ENCODE results near the gene APPL1. TPM values are rescaled to one million over a fixed set of nuclear protein-coding genes. Genes with fewer than 3 reads are reported as not detected.

APPL1 gene
- total RNA-seq, 3 donors from 2014 or later, result 26.3 to 47.0 (median 33.9) TPM

DNA sequence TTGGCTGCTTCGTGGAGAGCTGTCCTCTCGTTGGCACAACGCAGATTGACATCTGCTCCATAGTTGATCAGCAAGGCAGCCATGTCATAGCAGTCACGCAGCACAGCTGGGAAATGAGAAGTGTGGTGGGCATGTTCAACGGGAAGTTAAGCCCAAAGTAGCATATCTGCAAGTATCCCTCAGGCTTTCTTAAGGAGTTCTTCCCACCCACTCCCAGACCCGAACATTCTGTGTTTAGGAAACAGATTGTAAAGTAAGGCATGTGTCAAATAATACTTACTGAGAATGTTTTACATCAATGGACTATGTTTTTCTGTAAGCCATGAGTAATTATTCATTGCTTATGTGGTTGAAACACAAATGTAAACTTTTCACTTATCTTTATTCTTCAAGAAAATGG, 55.8 kb downstream of the APPL1 start:
- intact Hi-C loops (cut with DNase I, micrococcal nuclease), result no loop called here
- no peak for DNase-seq
- H3K36me3 ChIP-seq (ENCODE audit: low read depth), result no peaks in the 10 kb centered on the region
- no peak overlapping the region for H3K4me3 ChIP-seq
- H3K4me1 ChIP-seq (ENCODE audit: low read depth), result no peaks in the 10 kb centered on the region
- ATAC-seq, result no peak
- TF ChIP-seq, protein P1, sequence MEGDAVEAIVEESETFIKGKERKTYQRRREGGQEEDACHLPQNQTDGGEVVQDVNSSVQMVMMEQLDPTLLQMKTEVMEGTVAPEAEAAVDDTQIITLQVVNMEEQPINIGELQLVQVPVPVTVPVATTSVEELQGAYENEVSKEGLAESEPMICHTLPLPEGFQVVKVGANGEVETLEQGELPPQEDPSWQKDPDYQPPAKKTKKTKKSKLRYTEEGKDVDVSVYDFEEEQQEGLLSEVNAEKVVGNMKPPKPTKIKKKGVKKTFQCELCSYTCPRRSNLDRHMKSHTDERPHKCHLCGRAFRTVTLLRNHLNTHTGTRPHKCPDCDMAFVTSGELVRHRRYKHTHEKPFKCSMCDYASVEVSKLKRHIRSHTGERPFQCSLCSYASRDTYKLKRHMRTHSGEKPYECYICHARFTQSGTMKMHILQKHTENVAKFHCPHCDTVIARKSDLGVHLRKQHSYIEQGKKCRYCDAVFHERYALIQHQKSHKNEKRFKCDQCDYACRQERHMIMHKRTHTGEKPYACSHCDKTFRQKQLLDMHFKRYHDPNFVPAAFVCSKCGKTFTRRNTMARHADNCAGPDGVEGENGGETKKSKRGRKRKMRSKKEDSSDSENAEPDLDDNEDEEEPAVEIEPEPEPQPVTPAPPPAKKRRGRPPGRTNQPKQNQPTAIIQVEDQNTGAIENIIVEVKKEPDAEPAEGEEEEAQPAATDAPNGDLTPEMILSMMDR (IDR thresholded peaks at IDR 0.05), result no peak
- H3K9me3 ChIP-seq, result peaks cover 5% of the 10 kb centered on the region

DNA sequence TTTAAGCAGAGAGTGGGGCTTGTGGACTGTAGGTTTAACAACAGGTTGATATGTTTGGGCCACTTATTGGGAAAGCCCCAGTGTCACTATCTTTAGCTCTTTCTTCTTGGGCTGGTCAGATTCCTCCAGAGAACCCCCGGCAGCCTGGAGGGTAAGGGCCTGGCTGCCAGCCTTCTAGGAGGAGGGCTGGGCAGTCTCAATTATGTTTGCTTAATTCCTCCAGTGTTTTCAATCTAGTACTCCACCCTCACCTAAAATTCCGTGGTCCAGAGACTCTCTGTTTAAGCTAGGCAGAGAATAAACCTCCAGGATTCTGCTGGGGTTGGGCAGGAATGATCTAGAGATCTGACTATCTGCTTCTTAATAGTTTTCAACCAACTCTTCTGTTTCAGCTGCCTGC, 59.7 kb downstream of the APPL1 start:
- TF ChIP-seq, protein P1 (IDR thresholded peaks at IDR 0.05), result no peak
- no peaks in the 10 kb centered on the region for H3K9me3 ChIP-seq
- H3K36me3 ChIP-seq (ENCODE audit: low read depth), result no peaks in the 10 kb centered on the region
- H3K4me1 ChIP-seq (ENCODE audit: low read depth), result no peaks in the 10 kb centered on the region
- intact Hi-C loops (cut with DNase I, micrococcal nuclease), result no loop called here
- DNase-seq, result no peak
- ATAC-seq, result no peak
- no peak overlapping the region for H3K4me3 ChIP-seq

DNA sequence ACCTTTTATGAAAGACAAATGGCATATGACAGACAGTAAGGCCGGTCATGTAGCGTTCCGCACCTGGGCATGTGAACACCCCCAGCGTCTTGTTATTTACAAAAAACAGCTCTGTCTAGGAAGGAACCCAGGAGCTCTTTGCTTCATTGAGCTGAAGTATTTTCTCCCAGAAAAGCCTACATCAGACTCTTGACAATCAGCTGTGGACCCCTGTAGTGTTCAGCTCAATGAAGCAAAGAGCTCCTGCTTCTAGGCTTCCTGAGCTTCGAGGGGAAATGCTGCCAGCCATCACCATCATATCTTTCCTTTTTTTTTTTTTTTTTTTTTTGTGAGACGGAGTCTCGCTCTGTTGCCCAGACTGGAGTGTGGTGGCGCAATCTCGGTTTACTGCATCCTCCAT, 60.9 kb downstream of the APPL1 start:
- ATAC-seq, result no peak
- Histone ChIP-seq H3K36me3 (ENCODE audit: low read depth) (no peaks in the 10 kb centered on the region), H3K4me1 (ENCODE audit: low read depth) (no peaks in the 10 kb centered on the region), H3K9me3 (no peaks in the 10 kb centered on the region), H3K4me3 (no peak overlapping the region)
- TF ChIP-seq, protein P1 (IDR thresholded peaks at IDR 0.05), result no peak
- intact Hi-C loops (cut with DNase I, micrococcal nuclease), result no loop called here
- DNase-seq, result no peak

DNA sequence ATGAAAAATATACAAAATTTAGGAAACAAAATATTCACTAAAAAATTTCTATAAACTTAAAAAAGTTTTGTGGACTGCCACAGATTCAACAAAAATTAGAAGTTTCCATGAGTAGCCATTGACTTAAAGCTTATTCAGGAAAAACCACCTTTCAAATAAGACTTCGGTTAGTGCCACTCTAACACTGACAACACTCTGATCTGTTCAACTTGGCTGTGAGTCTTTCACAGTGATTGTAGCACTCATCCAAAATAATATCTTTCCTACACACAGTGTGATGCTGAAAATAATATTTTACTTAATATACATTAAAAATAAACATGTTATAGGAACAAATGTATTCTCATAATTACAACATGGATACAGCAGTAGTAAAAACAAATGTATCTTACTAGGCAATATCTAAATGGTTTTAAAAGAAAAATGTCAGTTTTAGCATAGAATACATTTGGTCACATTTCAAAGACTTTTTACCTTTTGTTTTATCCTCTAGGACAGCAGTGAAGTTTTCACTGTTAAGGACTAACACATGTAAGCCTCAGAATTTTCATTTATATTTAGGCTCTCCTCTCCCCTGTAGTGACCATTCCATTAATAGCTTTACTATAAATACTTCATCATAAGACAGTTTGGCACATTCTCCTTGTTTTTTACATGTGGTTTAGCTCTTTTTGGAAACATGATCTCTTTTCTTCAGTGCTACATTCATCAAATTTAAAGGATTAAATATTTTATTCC, 64.8 kb downstream of the APPL1 start, which contains the start of gene ASB14:
Gene ASB14 (minus strand): TSS at position 527 of the 738 bp plus-strand sequence. CDS start 652 bp downstream, outside the sequence.
- intact Hi-C loops (cut with DNase I, micrococcal nuclease), result no loop called here
- Histone ChIP-seq H3K36me3 (ENCODE audit: low read depth) (no peaks in the 10 kb centered on the region), H3K4me3 (no peak within 1 kb of the TSS), H3K9me3 (no peaks in the 10 kb centered on the region), H3K4me1 (ENCODE audit: low read depth) (no peaks in the 10 kb centered on the region)
- TF ChIP-seq, protein P1 (IDR thresholded peaks at IDR 0.05), result no peak
- DNase-seq, result no peak
- ATAC-seq, result no peak

DNA sequence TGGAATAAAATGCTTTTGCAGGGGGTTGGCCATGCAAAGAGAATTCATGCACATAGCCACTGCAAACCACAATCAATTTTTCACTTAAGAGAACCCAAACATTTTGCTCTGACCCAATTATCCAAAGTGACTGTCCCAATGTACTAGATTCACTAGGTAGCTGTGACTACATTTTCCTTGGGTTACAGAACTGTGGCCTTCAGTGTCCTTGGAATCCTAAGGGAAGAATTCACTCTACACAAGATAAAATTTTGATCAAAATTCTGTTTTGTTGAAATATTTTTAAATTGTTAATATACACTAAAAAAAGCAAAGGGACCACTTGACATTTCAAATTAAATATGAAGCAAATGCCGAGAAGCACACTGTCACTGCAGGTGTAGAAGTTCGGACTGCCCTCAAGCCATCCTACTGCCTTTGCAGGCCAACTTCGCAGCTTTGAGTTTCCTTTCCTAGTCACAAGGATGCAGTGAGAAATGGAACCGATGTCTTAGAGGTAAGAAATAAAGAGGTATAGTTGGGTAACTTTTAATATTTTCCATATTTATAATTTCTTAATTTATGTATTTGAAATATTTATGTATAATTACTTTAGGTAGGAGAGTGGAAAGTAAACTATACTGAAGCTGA, 65.5 kb downstream of the APPL1 start:
- ATAC-seq (no peak), DNase-seq (no peak)
- intact Hi-C loops (cut with DNase I, micrococcal nuclease), result no loop called here
- H3K36me3 ChIP-seq (ENCODE audit: low read depth), result no peaks in the 10 kb centered on the region
- no peaks in the 10 kb centered on the region for H3K9me3 ChIP-seq
- no peak overlapping the region for H3K4me3 ChIP-seq
- TF ChIP-seq, protein P1 (IDR thresholded peaks at IDR 0.05), result no peak
- no peaks in the 10 kb centered on the region for H3K4me1 ChIP-seq (ENCODE audit: low read depth)

All from mucosa of descending colon (tissue), 3 donors.